GM20431 (cell line): Measurements from ENCODE around the gene CD6.

ENCODE experiments used
- in situ Hi-C: fragments of 300-500 bp; cut with MseI, MboI; formaldehyde crosslinking; loops from one replicate; pipeline ENCODE4 v1.15.0; 2020; ENCODE audit warnings: low sequenced_read_pairs; ENCODE audit not compliant: unreplicated experiment

CD6 gene

GRCh38 chr11:61004180-61004611 is 32.7 kb downstream of the CD6 start:
- in situ Hi-C loops = no loop called here

GRCh38 chr11:61004761-61005181 is 33.3 kb downstream of the CD6 start:
- in situ Hi-C loops = no loop called here

- in situ Hi-C loops = no loop called here
Measured at GRCh38 chr11:61007383-61007955, 36.0 kb downstream of the CD6 start.

- in situ Hi-C loops = no loop called here
Measured at GRCh38 chr11:61007956-61008896, 36.7 kb downstream of the CD6 start.

- in situ Hi-C loops = no loop called here
Measured at GRCh38 chr11:61008971-61009370, 37.5 kb downstream of the CD6 start.

GRCh38 chr11:61009392-61010275 is 38.2 kb downstream of the CD6 start:
- in situ Hi-C loops = no loop called here

- in situ Hi-C loops = no loop called here
Measured at GRCh38 chr11:61010466-61011228, 39.2 kb downstream of the CD6 start.

- in situ Hi-C loops = no loop called here
Measured at GRCh38 chr11:61011229-61011870, 39.9 kb downstream of the CD6 start.

GRCh38 chr11:61011950-61012736 is 40.7 kb downstream of the CD6 start:
- in situ Hi-C loops = no loop called here

GRCh38 chr11:61012737-61013215 is 41.3 kb downstream of the CD6 start:
- in situ Hi-C loops = no loop called here

- in situ Hi-C loops = no loop called here
Measured at GRCh38 chr11:61018059-61018458, 46.6 kb downstream of the CD6 start.

GRCh38 chr11:61019037-61019831 is 47.8 kb downstream of the CD6 start:
- in situ Hi-C loops = no loop called here

- in situ Hi-C loops = no loop called here
Measured at GRCh38 chr11:61019832-61020405, 48.4 kb downstream of the CD6 start.

GRCh38 chr11:61020551-61021235 is 49.2 kb downstream of the CD6 start:
- in situ Hi-C loops = no loop called here

- in situ Hi-C loops = no loop called here
Measured at GRCh38 chr11:61021661-61022212, 50.3 kb downstream of the CD6 start.

- in situ Hi-C loops = no loop called here
Measured at GRCh38 chr11:61022311-61023085, 51.0 kb downstream of the CD6 start.
